ENCODE results near the gene ADAM20.
"Not testable (repeated sequence)": the region's sequence is repeated elsewhere in the genome, so short reads cannot be mapped to it uniquely, and the experiment has no call there.

ADAM20 gene

GRCh38 chr14:70534904-70535303 lies at the start of gene ADAM20:
TSS of gene ADAM20 (minus strand) at chr14:70535004. CDS start at chr14:70524757, 10,247 bp downstream.
- no peak for DNase-seq (ENCODE audit: low spot score)

- no peak for DNase-seq (ENCODE audit: low spot score)
These were observed 42.1 kb upstream of the ADAM20 start for GRCh38 chr14:70576891-70577290.

GRCh38 chr14:70573050-70573449 lies 38.2 kb upstream of the ADAM20 start:
- DNase-seq (ENCODE audit: low spot score): no peak

- no peak for DNase-seq (ENCODE audit: low spot score)
These were observed 36.3 kb upstream of the ADAM20 start for GRCh38 chr14:70571139-70571538.

- peak; percentile 43 for DNase-seq (ENCODE audit: low spot score)
These were observed 33.0 kb upstream of the ADAM20 start for GRCh38 chr14:70567791-70568190.

GRCh38 chr14:70563869-70564268 lies 29.1 kb upstream of the ADAM20 start:
- DNase-seq (ENCODE audit: low spot score): no peak

GRCh38 chr14:70563417-70563816 lies 28.6 kb upstream of the ADAM20 start:
- DNase-seq (ENCODE audit: low spot score): no peak

- DNase-seq (ENCODE audit: low spot score): no peak
These were observed 23.6 kb upstream of the ADAM20 start for GRCh38 chr14:70558356-70558755.

GRCh38 chr14:70555890-70556289 lies 21.1 kb upstream of the ADAM20 start:
- no peak for DNase-seq (ENCODE audit: low spot score)

- DNase-seq (ENCODE audit: low spot score): no peak
These were observed 3.3 kb upstream of the ADAM20 start for GRCh38 chr14:70538087-70538486.

- no peak for DNase-seq (ENCODE audit: low spot score)
These were observed 2.0 kb upstream of the ADAM20 start for GRCh38 chr14:70536830-70537229.

- DNase-seq (ENCODE audit: low spot score): no peak
These were observed 4.4 kb downstream of the ADAM20 start for GRCh38 chr14:70530417-70530816.

GRCh38 chr14:70527501-70528105 lies 7.2 kb downstream of the ADAM20 start:
- no peak for DNase-seq (ENCODE audit: low spot score)

- no peak for DNase-seq (ENCODE audit: low spot score)
These were observed 9.1 kb downstream of the ADAM20 start for GRCh38 chr14:70525691-70526090.

- peak; percentile 81 for DNase-seq (ENCODE audit: low spot score)
These were observed 19.0 kb downstream of the ADAM20 start for GRCh38 chr14:70515811-70516210.

GRCh38 chr14:70514168-70515069 lies 20.4 kb downstream of the ADAM20 start:
- no peak for DNase-seq (ENCODE audit: low spot score)

- no peak for DNase-seq (ENCODE audit: low spot score)
These were observed 36.6 kb downstream of the ADAM20 start for GRCh38 chr14:70498191-70498590.

- no peak for DNase-seq (ENCODE audit: low spot score)
These were observed 45.1 kb downstream of the ADAM20 start for GRCh38 chr14:70489579-70490200.

- not testable (repeated sequence) for DNase-seq (ENCODE audit: low spot score)
These were observed 57.3 kb downstream of the ADAM20 start for GRCh38 chr14:70477356-70478105.

- DNase-seq (ENCODE audit: low spot score): not testable (repeated sequence)
These were observed 59.3 kb downstream of the ADAM20 start for GRCh38 chr14:70475459-70475858.

GRCh38 chr14:70473825-70474224 lies 61.0 kb downstream of the ADAM20 start:
- no peak for DNase-seq (ENCODE audit: low spot score)

Data from RKO (cell line).